ENCODE results near the gene NR3C2. TPM values are rescaled to one million over a fixed set of nuclear protein-coding genes. Genes with fewer than 3 reads are reported as not detected.
"Not testable (repeated sequence)": the region's sequence is repeated elsewhere in the genome, so short reads cannot be mapped to it uniquely, and the experiment has no call there.

Gene NR3C2
- polyA plus RNA-seq, 3 donors: 0.09 to 0.27 (median 0.20) TPM

DNA sequence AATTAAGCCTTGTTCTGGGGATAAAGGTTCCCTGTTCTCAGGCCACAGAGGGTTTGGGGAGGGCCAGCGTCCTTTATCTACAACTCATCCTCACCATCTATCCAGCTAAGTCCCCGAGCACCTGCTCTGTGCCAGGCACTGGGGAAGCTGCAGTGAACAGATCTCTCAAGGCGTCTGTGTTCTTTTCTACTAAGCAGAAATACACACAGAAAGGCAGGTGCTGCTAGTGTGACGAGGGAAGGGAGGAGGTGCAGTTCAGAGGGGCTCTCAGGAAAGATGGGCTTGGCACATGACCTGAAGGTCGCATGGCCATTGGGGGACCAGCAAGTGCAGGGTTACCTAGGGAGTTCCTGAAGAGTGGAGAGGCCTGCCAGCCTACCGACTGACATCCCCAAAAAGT, 352.2 kb downstream of the NR3C2 start:
- Mint-ChIP-seq H3K27ac (no peak overlapping the region), H3K36me3 (no peaks in the 10 kb centered on the region)
- H3K27me3 ChIP-seq (ENCODE audit: control insufficient read depth in 2 of 2, insufficient read depth in 2 of 2, low read length in 2 of 2): no peaks in the 10 kb centered on the region

DNA sequence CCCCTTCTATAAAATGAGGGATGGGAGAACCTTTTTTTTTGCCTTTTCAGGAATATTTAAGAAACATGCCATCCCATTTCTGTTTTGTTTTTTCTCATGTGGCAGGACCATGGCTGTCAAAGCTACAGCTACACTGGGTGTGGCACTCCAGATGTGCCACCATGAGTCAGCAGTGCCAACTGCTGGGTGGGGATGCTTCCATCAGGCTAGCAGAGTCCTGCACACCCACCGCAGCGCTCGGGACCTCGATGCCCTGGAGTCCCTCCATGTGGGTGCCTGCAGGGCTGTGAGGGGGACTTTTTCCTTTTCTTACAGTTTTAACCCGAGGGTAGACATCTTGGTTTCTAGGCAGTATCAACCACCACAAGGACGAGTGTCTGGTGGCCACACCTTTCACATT, 352.6 kb downstream of the NR3C2 start:
- H3K27ac ChIP-seq (ENCODE audit: low read depth in 1 of 2, low read length in 2 of 2): no peak overlapping the region
- no peaks in the 10 kb centered on the region for H3K27me3 ChIP-seq (ENCODE audit: control insufficient read depth in 2 of 2, insufficient read depth in 2 of 2, low read length in 2 of 2)
- no peaks in the 10 kb centered on the region for H3K36me3 Mint-ChIP-seq
- H3K4me1 Mint-ChIP-seq: no peaks in the 10 kb centered on the region
- intact Hi-C loops (cut with micrococcal nuclease): no loop called here
- peaks cover 0 to 3% (median 0%) of the 10 kb centered on the region in 3 donors for H3K27me3 Mint-ChIP-seq (ENCODE audit: low read depth in 3 of 3)
- no peak overlapping the region for H3K4me3 Mint-ChIP-seq
- H4K20me1 ChIP-seq (ENCODE audit: insufficient read depth, low read length): no peaks in the 10 kb centered on the region
- H3K4me3 ChIP-seq (replicated peaks in 1 of 3; ENCODE audit: low read depth in 2 of 3, low read length in 3 of 3): no peak overlapping the region
- TF ChIP-seq, protein P1, sequence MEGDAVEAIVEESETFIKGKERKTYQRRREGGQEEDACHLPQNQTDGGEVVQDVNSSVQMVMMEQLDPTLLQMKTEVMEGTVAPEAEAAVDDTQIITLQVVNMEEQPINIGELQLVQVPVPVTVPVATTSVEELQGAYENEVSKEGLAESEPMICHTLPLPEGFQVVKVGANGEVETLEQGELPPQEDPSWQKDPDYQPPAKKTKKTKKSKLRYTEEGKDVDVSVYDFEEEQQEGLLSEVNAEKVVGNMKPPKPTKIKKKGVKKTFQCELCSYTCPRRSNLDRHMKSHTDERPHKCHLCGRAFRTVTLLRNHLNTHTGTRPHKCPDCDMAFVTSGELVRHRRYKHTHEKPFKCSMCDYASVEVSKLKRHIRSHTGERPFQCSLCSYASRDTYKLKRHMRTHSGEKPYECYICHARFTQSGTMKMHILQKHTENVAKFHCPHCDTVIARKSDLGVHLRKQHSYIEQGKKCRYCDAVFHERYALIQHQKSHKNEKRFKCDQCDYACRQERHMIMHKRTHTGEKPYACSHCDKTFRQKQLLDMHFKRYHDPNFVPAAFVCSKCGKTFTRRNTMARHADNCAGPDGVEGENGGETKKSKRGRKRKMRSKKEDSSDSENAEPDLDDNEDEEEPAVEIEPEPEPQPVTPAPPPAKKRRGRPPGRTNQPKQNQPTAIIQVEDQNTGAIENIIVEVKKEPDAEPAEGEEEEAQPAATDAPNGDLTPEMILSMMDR (IDR thresholded peaks at IDR 0.05): no peak
- H2AFZ ChIP-seq (ENCODE audit: insufficient read depth, low read depth, low read length, poor library complexity, severe bottlenecking): no peak overlapping the region
- peaks cover 0 to 8% (median 7%) of the 10 kb centered on the region in 7 donors for H3K9me3 Mint-ChIP-seq
- H3K9me3 ChIP-seq (replicated peaks in 1 of 2; ENCODE audit: control insufficient read depth in 1 of 2, insufficient read depth in 1 of 2, low read length in 2 of 2): no peaks in the 10 kb centered on the region
- no peak overlapping the region for H3K9ac ChIP-seq (ENCODE audit: insufficient read depth, low read length, poor library complexity, severe bottlenecking)
- H3K4me1 ChIP-seq (ENCODE audit: control insufficient read depth in 1 of 2, insufficient read depth in 2 of 2, low read length in 2 of 2): no peaks in the 10 kb centered on the region
- no peak overlapping the region for H3K4me2 ChIP-seq (replicated peaks; ENCODE audit: extremely low read depth, low read length, poor library complexity, severe bottlenecking)
- WGBS (ENCODE audit: insufficient coverage): no CpG with 5 or more reads among the region's 6 CpGs
- no peaks in the 10 kb centered on the region for H3K36me3 ChIP-seq (replicated peaks in 1 of 2; ENCODE audit: control insufficient read depth in 1 of 2, insufficient read depth in 2 of 2, low read length in 2 of 2)
- H3K79me2 ChIP-seq (ENCODE audit: insufficient read depth, low read length): no peaks in the 10 kb centered on the region
- no peak overlapping the region for H3K27ac Mint-ChIP-seq
- no peak for DNase-seq

More for the DNA sequence above, 352.2 kb downstream of the NR3C2 start:
- Mint-ChIP-seq H3K4me1 (no peaks in the 10 kb centered on the region), H3K27me3 (ENCODE audit: low read depth in 3 of 3) (peaks cover 0 to 3% (median 0%) of the 10 kb centered on the region in 3 donors), H3K4me3 (no peak overlapping the region), H3K9me3 (peaks cover 0 to 8% (median 5%) of the 10 kb centered on the region in 7 donors)
- WGBS (ENCODE audit: insufficient coverage): 100% methylated on average over 1 of the region's 6 CpGs
- DNase-seq: no peak
- H3K4me3 ChIP-seq (replicated peaks in 1 of 3; ENCODE audit: low read depth in 2 of 3, low read length in 3 of 3): no peak overlapping the region
- H3K9ac ChIP-seq (ENCODE audit: insufficient read depth, low read length, poor library complexity, severe bottlenecking): no peak overlapping the region
- no peak overlapping the region for H3K4me2 ChIP-seq (replicated peaks; ENCODE audit: extremely low read depth, low read length, poor library complexity, severe bottlenecking)
- H4K20me1 ChIP-seq (ENCODE audit: insufficient read depth, low read length): no peaks in the 10 kb centered on the region
- H2AFZ ChIP-seq (ENCODE audit: insufficient read depth, low read depth, low read length, poor library complexity, severe bottlenecking): no peak overlapping the region
- H3K27ac ChIP-seq (ENCODE audit: low read depth in 1 of 2, low read length in 2 of 2): no peak overlapping the region
- H3K36me3 ChIP-seq (replicated peaks in 1 of 2; ENCODE audit: control insufficient read depth in 1 of 2, insufficient read depth in 2 of 2, low read length in 2 of 2): no peaks in the 10 kb centered on the region
- no peaks in the 10 kb centered on the region for H3K9me3 ChIP-seq (replicated peaks in 1 of 2; ENCODE audit: control insufficient read depth in 1 of 2, insufficient read depth in 1 of 2, low read length in 2 of 2)
- intact Hi-C loops (cut with micrococcal nuclease): no loop called here
- no peaks in the 10 kb centered on the region for H3K79me2 ChIP-seq (ENCODE audit: insufficient read depth, low read length)
- TF ChIP-seq, protein P1 (IDR thresholded peaks at IDR 0.05): no peak
- H3K4me1 ChIP-seq (ENCODE audit: control insufficient read depth in 1 of 2, insufficient read depth in 2 of 2, low read length in 2 of 2): no peaks in the 10 kb centered on the region

DNA sequence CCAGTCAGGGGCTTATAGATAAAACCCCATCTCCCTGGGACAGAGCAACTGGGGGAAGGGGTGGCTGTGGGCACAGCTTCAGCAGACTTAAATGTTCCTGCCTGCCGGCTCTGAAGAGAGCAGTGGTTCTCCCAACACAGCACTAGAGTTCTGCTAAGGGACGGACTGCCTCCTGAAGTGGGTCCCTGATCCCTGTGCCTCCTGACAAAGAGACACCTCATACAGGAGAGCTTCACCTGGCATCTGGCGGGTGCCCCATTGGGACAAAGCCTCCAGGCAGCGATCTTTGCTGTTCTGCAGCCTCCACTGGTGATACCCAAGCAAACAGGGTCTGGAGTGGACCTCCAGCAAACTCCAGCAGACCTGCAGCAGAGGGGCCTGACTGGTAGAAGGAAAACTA, 359.1 kb downstream of the NR3C2 start:
- H3K27me3 Mint-ChIP-seq (ENCODE audit: low read depth in 3 of 3); H3K9ac ChIP-seq (ENCODE audit: insufficient read depth, low read length, poor library complexity, severe bottlenecking); intact Hi-C loops (cut with micrococcal nuclease); H3K4me1 Mint-ChIP-seq; H3K27ac ChIP-seq (ENCODE audit: low read depth in 1 of 2, low read length in 2 of 2); DNase-seq; H3K36me3 ChIP-seq (replicated peaks in 1 of 2; ENCODE audit: control insufficient read depth in 1 of 2, insufficient read depth in 2 of 2, low read length in 2 of 2); H2AFZ ChIP-seq (ENCODE audit: insufficient read depth, low read depth, low read length, poor library complexity, severe bottlenecking); H3K27ac Mint-ChIP-seq; H3K4me2 ChIP-seq (replicated peaks; ENCODE audit: extremely low read depth, low read length, poor library complexity, severe bottlenecking); H4K20me1 ChIP-seq (ENCODE audit: insufficient read depth, low read length); H3K4me3 Mint-ChIP-seq; H3K27me3 ChIP-seq (ENCODE audit: control insufficient read depth in 2 of 2, insufficient read depth in 2 of 2, low read length in 2 of 2); H3K79me2 ChIP-seq (ENCODE audit: insufficient read depth, low read length); H3K4me1 ChIP-seq (ENCODE audit: control insufficient read depth in 1 of 2, insufficient read depth in 2 of 2, low read length in 2 of 2); H3K4me3 ChIP-seq (replicated peaks in 1 of 3; ENCODE audit: low read depth in 2 of 3, low read length in 3 of 3): not testable (repeated sequence)
- 100% methylated on average over 4 of the region's 4 CpGs for WGBS (ENCODE audit: insufficient coverage)
- peaks cover 15 to 33% (median 24%) of the 10 kb centered on the region in 7 donors for H3K9me3 Mint-ChIP-seq
- peaks cover 4 to 15% of the 10 kb centered on the region in 2 donors for H3K36me3 Mint-ChIP-seq
- peaks cover 8 to 22% of the 10 kb centered on the region in 2 donors for H3K9me3 ChIP-seq (replicated peaks in 1 of 2; ENCODE audit: control insufficient read depth in 1 of 2, insufficient read depth in 1 of 2, low read length in 2 of 2)
